Measurements from ENCODE around the gene NEIL3.

Gene NEIL3

DNA sequence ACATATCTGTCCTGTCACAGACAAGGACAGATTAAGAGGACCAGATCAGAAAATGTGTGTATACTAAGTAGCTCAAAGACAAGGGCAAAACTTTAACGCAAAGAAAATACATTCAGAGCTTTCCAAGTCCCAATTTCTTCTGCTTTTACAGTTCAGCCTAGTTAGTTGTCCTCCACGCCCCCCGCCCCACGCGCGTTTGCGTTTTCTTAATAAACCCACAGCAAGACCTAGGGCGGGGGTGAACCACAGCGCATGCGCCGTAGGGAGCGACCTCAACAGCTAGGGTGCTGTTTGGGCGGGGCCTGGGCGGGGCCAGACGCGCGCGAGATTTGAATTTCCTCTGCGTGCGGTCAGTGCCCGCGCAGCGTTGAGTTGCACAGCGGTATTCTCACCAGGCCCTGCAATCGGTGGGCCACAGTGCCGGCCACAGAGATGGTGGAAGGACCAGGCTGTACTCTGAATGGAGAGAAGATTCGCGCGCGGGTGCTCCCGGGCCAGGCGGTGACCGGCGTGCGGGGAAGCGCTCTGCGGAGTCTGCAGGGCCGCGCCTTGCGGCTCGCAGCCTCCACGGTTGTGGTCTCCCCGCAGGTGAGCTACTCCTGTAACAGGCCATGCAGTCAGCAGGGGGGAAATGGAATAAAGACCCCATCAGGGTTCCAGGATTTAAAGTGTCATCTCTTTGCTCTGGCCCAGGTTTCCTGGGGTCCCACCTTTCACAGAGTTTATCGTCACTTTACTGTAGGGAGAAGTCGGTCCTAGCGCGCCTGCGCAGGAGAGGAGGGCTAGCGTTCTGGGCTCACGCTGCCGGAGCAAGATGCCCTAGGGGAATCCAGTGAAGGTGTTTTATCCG lies at the start of gene NEIL3:
Gene NEIL3, plus strand, starts transcription at position 353 of the 850 bp plus-strand sequence. Its CDS starts 80 bp downstream, at position 433.
- DNase-seq, result peak; percentile 12

GRCh38 chr4:177263818-177264217 lies 45.9 kb upstream of the NEIL3 start:
- no peak for DNase-seq

- DNase-seq, result no peak
These were observed 44.8 kb upstream of the NEIL3 start for GRCh38 chr4:177264788-177265422.

DNA sequence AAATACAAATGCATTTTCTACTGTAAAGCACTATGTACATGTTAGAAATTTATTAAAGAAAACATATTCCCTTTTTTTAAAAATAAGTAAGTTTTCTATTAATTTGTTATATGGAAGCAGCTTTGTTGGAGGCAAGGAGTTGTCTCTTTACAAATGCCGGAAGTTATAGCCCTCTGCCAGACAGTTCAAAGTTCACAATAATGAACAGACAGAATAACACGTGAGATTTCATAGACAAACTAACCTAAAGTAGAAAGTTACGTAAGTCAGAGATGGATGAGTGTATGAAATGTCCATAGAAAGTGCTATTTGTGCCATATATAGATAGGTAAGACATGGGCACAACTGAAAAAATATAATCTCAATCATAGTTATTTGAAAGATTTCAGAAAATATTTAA lies 43.9 kb upstream of the NEIL3 start:
- no peak for DNase-seq

DNA sequence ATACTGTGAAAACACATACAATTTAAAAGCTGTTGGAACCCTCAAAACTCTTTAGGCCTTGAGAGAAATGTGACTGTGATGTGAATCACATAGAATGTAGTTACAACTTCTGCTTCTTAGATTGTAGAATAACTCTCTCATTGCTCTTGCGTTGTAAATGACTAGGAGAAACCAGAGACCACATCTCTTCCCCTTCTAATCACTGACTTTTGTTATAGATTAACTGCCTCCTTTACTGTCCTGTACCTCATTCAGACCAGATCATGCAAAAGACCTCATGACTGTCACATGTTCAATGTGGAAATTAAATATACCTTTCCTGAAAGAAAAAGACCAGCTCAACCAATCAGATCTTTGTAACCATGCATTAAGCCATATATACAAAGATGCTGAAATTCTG lies 43.2 kb upstream of the NEIL3 start:
- DNase-seq, result no peak

GRCh38 chr4:177267911-177268310 lies 41.8 kb upstream of the NEIL3 start:
- no peak for DNase-seq

DNA sequence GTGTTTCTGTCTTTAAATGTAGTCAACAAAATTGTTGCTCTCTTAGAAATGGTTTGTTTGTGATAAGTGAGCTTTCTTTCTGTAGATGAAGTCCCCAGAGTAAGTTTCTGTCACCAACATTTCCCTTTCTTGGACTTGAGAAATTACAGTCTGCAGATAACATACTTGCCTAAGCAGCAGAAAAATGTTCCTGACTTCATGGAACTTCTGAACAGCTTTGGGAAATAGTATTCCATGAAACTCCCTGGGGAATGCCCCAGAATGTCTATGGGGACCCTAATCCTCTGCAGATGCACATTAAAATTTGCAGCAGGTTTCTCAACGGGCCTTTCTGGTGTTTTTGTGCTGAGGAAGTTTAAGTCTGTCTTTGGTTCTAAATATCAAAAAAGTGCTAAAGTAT lies 38.6 kb upstream of the NEIL3 start:
- no peak for DNase-seq

GRCh38 chr4:177271915-177272766 lies 37.5 kb upstream of the NEIL3 start:
- no peak for DNase-seq

DNA sequence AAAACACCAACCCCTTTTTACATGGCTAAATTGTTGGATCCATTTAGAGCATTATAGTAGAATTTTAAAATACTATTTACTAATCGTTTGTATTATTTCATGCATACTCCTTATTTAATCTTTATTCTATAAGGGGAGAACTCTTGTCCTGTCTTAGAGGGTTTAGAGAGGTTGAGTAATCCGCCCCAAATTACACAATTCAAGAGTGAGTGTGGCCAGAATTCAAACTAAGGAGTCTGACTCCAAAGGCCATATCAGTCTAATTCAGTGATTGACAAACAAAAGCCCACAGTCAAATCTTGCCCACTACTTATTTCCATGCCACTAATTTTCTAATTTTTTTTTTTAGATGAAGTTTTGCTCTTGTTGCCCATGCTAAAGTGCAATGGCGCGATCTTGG lies 33.7 kb upstream of the NEIL3 start:
- no peak for DNase-seq

DNA sequence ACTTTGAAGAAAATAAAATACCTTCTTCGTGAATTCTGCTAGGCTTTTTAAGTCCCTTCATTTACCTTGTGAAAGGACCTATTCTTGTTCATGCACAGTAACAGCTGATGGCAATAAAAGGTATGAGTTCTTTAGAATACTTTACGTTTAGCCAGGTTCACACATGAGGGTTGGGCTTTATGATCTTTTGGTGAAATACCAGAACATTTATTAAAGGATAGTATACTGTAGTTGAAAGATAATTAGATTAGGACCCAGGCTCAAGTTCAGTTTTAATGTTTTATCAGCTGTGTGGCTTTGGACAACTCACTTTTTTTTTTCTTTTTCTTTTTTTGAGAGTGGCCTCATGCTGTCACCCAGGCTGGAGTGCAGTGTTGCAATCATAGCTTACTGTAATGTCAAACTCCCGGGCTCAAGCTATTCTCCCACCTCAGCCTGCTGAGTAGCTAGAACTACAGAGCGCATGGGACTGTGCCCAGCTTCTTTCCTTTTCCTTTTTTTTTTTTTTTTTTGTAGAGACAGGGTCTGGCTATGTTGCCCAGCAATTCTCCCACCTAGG lies 28.2 kb upstream of the NEIL3 start:
- DNase-seq, result no peak

GRCh38 chr4:177282284-177282835 lies 27.3 kb upstream of the NEIL3 start:
- DNase-seq, result no peak

DNA sequence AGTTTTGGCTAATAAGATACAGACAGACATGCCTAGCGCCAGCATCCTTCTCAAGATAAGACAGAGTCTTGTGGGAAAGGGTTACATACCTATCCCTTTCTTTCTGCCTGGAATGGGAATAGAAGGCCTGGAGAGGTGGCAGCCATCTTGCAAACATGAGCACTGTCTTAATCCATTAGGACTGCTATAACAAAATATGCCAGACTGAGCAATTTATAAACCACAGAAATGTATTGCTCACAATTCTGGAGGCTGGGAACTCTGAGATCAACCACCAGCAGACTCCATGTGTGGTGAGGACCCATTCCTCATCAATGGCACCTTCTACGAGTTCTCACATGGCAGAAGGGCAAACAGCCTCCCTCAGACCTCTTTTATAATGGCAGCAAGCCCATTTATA lies 26.5 kb upstream of the NEIL3 start:
- DNase-seq, result no peak

DNA sequence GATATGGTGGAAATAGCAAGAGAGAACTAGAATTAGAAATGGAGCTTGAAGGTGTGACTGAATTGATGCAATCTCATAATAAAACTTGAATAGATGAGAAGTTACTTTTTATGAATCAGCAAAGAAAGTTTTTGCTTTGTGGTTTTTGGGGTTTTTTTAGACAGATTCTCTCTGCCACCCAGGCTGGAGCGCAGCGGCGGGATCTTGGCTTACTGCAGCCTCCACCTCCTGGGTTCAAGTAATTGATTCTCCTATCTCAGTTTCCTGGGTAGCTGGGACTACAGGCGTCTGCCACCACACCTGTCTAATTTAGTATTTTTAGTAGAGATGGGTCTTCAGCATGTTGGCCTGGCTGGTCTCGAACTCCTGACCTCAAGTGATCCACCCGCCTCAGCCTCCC lies 23.7 kb upstream of the NEIL3 start:
- no peak for DNase-seq

- no peak for DNase-seq
These were observed 22.4 kb upstream of the NEIL3 start for GRCh38 chr4:177287255-177287654.

GRCh38 chr4:177288335-177288734 lies 21.3 kb upstream of the NEIL3 start:
- DNase-seq, result no peak

GRCh38 chr4:177290780-177291179 lies 18.9 kb upstream of the NEIL3 start:
- DNase-seq, result no peak

GRCh38 chr4:177292171-177292570 lies 17.5 kb upstream of the NEIL3 start:
- no peak for DNase-seq

DNA sequence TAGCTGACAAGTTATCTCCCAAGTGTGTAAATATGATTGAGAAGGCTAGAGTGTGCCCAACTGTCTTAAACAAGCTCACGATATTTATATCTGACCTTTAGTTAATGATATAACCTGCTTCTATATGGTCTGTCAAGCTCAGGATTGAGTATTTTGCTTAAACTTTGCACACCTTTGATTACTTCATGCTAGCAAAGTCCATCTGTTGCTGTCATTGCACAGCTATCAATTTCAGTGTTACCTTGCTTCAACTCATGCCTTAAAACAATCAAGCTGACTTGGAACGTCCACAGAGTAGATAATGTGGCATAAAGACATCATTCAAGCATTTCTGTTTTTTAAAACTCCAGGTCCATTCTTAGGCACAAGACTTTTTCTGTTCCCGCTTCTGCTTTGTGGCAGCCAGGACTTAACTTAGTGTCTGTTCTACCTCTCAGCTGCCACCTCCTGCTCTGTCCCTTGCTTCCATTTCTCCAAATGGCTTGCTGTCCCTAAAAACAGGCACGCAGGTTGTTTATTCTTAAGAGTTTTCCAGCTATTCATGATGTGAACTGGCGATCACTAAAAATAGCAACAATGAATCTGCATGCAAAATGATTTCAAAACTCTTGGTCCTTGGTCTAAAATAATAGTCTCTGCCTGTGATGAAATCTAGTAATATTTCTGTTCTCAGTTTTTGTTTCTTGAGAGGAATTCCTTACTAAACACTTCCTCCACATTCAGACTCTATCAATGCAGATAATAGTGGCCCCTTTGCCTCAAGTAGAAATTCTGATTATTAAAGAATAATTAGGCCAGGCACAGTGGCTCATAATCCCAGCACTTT lies 16.3 kb upstream of the NEIL3 start:
- DNase-seq, result no peak

DNA sequence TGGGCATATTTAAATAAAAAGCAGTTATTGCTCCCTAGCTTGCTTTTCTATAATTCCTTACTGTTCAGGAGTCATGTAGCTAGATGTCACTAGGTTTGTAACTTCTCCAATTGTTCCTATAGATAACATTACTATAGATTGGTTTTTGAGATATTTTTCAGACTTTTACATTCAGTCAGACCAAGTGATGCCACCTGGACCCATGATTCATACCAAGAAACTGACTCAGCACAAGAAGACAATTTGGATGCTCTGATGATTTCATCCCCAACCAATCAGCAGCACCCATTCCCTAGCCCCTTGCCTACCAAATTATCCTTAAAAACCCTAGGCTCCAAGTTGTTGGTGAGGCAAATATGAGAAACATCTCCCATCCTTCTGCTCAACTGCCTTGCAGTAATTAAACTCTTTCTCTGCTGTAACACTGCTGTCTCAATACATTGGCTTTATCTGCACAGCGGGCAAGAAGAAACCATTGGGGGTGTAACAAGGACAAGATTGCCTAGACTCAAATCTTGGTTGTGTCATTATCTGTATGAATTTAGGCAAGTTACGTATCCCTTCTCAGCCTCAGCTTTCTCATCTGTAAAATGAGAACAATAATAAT lies 11.8 kb upstream of the NEIL3 start:
- DNase-seq, result no peak

DNA sequence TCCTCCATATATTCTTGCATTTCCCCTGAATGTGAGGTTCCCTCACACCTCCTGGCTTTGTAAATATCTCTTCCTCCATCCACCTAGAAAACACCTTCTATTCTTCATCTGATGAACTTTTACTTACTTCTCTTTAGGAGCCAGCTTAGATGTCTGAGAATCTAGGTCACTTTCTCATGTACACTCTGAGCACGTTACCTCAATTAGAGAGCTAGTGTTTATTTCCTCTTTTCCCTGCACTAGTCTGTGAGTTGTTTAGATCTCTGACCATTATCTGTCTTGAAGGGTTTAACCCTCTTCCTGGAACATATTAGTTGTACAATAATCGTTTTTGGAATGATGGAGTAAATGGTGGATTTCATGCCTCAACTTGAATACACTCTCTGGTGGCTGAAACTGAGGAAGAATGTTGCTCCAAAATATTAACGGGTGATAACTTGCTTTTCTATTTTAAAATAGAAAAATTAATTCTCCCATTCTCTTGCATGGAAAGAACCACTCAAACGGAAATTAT lies 8.5 kb upstream of the NEIL3 start:
- DNase-seq, result no peak

DNA sequence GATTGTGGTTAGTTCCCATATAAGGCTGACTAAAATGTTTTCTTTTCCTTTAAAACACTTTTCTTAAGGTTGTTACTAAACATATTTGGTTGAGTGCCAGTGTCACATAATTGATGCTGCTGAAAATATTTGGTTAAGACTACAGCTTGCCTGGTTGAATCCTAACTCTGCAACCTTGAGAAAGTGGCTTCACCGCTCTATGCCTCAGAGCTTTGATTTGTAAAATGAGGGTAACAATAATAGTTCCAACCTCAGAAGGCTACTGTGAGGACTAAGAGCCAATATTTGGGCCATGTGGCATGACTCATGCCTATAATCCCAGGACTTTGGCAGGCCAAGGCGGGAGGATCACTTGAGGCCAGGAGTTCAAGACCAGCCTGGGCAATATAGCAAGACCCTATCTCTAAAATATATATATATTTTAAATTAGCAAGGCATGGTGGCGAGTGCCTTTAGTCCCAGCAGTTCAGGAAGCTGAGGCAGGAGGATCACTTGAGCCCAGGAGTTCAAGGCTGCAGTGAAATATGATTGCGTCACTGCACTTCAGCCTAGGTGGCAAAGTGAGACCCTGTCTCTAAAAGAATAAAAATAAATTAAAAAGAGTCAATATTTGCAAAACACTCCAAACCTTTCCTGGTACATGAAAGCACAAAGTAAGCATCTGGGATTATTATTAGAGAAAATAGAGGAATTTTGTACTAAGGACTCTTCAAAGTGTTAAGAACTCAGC lies 7.1 kb upstream of the NEIL3 start:
- DNase-seq, result no peak
